ELR (cell line): Measurements from ENCODE around the gene HOXB5.
A peak's percentile ranks its signal among the peaks of the same experiment; 100 is the strongest.

Experiments used
- DNase-seq: peaks from one replicate; pipeline ENCODE4 v3.0.0-alpha.2; 2015; ENCODE audit warnings: low read depth

Gene HOXB5

DNA sequence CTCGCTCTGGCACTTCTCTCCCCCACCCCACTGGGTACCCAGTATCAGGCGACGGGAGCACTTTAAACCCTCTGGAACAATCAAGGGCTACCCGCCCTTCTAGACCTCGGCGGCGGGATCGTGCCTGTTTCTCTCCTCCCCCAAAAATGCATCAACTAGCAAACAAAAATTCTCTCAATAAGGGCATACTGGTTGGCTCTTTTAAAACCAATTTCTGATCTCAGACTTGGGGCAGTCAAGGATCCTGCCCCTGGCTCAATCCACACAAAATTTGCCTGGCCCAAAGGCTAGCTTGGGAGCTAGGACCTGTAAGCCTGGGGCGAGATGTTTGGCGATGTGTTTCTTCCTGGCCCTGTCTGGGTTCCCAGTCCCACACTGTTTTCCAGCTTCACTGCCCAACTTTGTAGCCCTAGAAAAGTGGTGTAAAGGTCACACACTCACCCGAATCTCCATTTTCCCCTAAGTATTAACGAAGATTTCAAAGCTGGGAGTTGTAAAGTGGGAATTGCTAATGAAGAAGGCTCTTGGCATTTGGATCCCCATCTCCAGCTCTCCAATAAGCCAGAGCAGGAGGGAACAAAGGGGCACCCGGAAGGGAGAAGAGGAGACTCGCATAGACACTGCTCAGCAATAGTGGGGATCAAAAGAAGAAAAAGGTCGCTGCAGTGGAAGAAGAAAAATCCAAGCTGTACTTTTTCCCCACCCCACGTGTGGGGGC is 34.3 kb downstream of the HOXB5 start:
- DNase-seq = no peak

DNA sequence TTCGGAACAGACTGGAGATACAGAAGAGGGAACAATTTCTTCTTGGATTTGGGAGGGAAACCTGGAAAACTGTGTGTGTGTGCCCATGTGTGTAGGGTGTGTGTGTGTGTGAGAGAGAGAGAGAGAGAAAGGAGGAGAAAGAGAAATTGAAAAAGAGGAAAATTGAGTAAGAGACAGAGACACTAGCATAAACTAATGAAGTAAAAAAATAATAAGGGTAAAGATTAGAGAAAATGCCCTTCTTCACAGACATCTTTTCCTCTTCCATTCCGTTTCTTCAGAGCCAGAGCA is 34.8 kb downstream of the HOXB5 start:
- DNase-seq = no peak

DNA sequence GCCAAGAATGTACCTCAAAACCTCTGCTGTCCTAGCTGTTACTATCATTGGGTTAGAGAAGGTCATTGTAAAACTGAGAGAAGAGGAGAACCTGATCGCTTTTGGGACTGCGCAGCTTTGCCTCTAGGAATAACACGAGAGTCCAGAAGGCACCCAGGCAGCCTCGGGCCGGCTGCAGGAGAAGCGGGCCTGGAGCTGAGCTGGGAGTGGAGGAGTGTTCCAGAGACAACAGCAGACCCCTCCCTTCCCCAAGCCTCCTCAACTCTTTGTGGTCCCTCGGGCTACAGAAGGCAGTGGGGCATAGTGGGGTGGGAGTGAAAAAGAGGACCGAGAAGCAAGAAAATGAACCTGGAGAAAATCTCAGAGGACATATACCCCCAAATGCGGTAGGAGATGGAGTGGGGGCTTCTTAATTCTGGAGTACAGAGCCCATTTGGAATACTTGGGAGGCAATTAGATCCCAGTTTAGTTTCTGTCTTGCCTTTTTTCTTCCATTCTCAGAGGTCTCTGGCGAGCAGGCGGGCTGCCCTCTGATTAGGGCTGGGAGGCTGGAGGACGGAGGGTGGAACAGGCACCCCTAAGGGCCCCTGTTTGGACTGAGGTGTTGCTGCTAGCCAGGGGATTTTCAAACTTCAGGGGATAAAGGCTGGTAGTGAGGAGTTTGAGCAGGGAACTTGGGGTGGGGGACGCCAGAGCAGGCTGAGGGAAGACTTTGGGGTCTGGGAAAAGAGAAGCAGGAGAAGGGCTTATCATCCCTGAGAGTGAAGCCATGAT is 35.3 kb downstream of the HOXB5 start:
- no peak for DNase-seq

DNA sequence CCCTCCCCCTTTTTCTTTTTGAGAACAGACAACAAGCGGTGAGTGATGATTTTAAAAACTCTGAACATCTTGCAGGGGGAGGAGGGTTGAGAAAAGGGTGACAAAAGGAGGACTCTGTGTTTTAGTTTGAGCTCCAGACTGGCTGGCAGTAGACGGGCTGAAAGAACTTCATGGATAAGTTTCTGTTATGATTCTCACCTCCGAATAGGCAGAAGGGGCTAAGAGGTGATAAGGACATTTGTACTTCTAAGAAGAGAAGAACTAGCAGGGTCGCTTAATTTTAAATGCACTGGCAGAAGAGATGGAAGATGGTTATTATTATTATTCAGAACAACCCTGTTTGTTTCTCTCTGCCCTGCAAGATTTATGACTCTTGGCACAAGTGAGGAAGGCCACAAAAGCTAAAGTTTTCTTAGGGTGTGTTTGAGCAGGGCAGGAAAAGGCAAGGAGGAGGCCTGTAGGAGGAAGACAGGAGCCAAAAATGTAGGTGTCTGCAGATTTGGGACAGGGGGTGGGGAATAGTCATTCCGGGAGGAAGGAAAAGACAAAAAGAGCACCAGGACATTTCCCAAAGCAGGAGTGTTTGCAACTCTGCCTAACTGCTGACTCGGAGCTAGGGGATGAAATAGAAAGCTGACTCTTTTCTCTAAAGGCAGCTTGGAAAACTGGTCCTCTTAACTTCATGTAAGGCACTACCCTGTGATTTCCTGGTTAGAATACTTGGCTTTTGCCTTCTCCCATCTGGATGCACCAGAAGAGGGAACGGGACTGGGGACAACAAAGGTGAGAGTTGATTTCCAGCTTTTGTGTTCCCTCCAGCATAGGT is 36.8 kb downstream of the HOXB5 start:
- no peak for DNase-seq

DNA sequence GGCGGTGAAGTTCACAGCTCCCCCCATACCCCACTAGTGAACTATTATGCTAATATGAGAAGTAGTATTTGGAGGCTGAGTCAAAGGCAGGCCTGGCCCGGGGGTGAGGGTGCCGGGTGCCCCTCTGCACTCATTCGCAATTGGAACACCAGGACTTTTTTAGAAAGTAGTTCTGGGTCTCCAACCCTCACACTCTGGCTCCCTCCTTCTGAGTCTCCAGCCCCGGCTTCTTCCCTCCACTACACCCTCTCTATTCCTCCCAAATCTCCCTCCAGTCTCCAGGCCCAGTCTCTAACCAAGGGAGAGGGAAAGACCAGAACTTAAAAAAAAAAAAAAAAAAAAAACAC is 37.4 kb downstream of the HOXB5 start:
- no peak for DNase-seq

DNA sequence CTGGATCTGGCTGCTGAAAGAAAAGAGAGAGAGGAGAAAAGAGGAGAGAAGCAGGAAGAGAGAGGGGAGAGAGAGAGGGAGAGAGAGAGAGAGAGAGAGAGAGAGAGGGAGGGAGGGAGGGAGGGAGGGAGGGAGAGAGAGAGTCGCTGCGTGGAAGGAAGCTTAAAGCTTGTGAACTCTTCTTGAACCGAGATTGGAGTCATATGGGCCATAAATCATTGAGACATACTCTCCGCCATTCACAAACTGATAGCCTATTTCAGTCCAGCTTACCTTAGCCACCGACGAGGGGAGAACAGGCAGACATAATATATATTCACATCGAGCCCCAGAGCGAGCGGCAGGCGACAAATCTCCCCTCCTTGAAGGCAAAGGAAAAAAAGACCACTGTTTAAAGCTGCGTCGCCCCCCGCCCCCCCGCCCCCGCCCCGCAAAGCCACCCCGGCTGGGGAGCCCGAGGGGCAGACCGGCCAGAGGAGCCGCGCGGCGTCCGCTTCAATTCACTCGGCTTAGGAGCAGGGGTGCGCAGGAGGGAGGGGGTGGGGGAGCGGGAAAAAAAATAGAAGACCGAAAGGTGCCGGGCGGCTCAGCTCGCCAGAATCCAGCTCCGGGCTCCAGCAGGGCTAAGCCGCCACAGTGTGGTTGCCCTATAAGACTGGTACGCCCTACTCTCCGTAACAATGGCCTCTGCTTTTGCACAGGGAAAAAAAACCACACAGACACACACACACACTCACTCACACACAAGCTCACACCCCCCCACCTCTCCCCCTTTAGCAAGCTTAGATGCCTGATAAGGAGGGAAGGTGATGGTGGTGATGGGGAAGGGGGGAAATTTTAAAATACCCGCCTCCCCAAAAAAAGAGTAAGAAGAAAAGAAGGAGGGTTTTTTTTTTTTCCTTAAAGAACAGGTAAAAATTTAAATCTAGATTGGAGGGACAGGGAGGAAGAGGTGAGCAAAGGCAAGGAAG is 38.0 kb downstream of the HOXB5 start:
- DNase-seq = peak; percentile 81

DNA sequence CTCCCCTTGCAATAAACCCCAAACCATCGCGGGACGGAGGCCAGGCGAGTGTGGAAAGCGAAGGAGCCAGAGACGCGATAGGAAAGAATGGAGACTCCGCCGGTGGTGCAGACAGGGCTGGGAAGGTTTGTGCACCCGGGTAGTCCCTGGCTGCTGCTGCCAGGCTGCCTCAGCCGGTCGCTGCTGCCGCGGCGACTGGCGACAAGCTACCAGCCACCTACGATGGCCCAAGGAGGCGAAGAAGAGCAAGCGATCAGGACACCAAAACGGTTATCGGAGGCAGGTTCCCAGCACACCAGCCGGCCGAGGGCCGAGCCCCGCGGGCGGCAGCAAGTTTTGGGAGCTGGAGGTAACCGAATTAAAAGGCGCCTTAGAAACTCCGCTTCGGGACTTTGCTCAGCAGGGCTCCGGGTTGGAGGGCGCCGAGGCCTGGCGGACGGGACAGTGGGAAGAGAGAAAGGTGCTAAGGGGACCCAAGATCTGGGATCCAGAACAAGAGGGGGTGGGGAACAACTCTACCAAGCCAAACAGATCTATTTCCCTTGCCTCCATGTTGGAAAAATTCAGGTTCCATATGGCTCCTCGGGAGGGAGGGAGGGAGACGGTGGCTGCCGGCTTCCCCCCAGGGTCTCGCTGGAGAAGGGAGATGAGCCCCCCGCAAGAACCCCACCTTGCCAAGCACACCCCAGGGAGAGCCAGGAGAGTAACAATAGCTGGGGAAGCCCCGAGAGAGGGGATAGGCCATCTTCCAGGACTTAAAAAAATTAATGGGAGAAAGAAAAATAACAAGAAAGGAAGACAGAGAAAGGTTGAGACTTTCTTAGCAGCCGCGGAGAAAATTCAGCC is 38.9 kb downstream of the HOXB5 start:
- DNase-seq = peak; percentile 40

DNA sequence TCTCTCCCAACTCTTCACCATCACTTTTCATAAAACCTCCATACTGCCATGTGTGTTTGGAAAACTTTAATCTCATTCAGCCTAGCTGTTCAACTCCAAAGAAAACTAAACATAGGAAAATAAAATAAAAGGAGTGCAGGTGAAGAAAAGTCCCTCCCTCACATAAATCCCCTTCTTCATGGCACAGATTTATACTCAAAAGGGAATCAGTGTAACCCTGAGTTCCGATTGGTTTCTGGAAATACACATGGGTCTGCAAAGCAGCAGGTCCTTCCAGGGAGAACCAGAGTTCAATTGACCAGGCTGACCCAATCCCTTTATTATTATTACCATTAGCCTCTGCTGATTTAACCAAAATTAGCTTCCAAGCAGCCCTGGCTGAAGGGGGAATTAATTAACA is 39.8 kb downstream of the HOXB5 start:
- DNase-seq = no peak

DNA sequence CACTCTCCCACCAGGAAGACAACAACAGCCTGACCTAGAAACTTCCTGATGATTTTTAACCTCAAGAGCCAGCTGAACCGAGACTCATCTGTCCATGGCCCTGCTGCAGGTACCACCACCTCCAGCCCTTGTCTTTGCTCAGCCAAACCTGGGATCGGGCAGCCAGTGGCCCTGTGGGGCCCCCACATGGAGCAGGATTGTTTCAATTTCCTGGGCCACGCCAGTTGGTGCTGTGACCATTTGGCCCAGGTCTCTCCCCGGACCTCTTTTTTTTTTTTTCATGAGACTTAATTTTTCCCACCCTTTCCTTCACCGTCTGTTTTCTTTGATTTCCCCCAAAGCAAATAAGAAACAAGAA is 40.4 kb downstream of the HOXB5 start:
- no peak for DNase-seq

DNA sequence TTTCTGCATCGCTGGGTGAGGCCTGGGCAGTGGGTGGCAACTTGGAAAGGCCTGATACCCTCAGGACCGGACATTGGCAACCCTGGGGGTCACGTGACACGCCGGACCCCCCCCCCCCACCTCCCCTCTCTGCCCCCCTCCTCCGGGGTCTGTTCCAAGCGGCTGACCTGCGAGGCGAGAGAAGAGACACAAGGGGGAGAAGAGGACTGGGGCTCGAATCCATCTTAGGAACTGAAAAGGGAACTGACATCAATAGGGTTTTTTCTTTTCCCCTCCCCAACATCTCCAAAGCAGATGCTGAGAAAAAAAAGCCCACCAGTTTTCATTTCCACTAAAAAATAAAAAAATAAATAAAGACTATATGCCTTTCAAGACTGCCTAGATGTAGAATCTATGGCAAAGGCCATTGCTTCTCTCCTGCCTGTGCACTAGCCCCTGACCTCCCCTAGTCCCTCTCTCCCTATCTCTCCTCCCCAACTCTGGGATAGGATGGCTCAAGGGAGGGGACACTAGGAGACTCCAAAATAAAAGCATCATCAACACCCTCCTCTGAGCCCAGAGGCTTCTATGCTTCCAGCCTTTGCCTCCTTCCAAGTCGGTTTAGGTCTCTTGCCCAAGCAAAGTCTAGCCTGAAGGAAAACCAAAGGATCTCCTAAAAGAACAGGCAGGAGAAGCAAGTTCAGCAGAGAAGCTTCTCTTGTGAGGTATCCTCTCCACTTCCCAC is 41.0 kb downstream of the HOXB5 start:
- no peak for DNase-seq

DNA sequence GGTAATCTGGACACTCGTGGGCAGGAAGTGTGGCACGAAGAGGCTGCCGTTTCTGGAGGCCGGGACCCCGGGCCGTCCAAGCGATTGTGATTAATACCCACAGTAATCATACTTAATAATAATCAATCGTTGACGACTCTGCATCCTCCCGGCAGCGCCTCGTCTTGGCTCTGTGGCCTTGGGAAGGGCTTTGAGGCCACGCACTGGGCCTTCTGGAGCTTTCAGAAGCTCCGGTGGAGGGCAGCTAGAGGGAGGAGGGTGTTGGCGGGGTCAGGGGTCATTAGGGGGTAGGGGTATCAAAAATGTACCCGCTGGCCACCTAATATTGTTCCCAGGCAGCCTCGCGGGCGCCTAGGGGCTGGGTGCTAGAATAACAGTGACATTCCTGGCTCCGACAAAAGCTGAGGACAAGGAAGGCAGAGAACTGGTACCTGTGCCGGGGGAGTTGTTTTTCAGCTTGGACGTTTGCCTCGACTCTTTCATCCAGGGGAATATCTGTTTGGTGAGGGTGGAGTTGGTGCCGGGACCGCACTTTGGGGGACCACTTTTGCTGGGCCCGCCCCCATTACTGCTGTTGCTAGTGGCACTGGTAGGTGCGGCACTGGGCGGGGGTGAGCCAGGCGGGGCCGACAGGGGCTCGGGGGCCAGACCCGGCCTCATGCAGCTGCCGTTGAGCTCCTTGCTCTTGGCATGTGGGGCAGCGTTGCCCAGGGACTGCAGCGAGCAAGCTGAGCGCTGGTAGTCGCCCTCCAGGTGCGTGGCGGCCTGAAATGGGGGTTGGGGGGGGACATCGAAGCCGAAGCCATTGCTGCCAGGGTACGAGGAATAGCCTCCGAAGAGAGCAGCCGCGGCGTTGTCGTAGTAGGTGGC is 41.7 kb downstream of the HOXB5 start:
- no peak for DNase-seq

DNA sequence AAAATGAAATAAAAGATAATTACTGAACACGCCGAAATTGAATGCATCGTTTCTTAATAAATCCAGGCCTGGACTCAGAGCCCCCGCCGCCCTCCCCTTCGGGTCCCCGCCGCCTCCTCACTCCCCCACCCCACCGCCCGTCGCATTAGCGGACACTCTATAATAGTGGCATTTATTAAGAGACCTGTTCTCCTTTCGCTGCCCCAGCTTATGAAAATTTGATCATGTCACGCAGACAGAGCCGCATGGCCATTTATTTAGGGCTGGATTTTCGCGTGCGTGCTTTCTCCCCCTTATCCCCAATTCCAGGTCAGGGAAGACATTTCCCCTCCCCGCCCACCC is 42.4 kb downstream of the HOXB5 start:
- no peak for DNase-seq

DNA sequence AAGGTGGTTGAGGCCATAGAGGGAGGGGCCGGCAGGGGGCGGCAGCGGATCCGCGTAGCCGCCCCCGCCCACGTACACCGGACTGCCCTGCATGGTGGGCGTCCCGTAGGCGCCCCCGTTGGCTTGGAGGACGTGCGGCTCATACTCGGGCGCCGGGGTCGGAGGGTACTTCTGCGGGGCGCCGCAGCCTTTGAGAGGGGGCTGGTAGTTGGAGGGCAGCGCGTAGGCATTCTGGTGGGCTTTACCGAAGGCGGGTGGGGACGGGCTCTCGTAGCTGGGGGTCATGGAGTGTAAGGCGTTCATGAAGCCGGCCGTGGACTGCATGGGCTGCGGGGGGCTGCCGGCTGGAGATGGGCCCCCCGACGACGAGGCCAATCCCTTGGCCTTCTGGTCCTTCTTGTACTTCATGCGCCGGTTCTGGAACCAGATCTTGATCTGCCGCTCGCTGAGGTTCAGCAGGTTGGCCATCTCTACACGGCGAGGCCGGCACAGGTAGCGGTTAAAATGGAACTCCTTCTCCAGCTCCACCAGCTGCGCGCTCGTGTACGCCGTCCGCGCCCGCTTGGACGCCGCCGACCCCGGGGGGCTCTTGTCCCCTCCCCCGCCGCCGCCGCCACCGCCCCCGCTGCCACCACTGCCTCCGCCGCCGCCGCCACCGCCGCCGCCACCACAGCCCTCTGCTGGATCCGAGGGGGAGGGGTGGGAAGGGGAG is 42.9 kb downstream of the HOXB5 start:
- DNase-seq = no peak

DNA sequence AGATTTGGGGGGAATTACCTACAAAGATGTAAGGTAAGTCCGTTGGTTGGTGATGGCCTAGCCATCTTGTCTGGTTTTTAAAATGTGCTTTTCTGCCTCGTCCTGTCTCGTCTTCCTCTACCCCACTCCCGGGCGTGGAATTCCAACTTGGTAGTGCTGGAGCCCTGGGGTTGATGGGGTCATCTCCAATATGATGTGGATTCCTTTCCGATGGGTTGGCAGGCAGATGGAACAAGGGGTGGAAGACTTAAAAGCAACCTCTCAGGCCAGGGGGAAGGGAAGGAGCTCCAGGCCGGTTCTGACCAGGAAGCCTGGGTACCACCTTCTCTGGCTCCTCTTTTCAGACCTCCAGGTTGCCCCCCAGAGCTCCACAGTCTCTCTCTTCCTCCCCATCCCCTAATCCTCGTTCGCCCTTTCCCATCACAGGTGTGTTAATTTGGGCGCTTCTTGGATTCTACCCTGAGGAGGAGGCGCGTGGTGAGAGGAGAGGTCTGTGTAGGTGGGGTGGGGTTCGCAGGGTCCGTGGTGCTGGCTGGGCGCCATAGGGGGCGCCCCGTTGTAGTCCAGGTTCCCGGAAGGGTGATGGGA is 43.6 kb downstream of the HOXB5 start:
- DNase-seq = no peak

DNA sequence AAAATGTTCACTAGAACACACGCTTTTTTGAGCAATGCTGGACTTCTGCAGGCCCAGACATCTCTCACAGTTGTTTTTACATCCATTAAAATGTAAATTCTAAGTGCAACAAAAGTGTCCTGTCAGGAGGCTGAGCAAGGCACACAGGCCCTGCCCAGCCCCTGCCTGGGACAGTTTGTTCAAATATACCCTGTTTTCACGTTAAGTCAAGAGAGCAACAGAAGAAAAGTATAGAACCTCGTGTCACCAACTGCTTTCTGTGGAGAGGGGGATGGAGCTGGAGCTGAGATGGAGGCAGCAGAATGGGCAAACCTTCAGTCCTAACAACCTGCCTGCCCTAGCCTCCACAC is 44.3 kb downstream of the HOXB5 start:
- no peak for DNase-seq

DNA sequence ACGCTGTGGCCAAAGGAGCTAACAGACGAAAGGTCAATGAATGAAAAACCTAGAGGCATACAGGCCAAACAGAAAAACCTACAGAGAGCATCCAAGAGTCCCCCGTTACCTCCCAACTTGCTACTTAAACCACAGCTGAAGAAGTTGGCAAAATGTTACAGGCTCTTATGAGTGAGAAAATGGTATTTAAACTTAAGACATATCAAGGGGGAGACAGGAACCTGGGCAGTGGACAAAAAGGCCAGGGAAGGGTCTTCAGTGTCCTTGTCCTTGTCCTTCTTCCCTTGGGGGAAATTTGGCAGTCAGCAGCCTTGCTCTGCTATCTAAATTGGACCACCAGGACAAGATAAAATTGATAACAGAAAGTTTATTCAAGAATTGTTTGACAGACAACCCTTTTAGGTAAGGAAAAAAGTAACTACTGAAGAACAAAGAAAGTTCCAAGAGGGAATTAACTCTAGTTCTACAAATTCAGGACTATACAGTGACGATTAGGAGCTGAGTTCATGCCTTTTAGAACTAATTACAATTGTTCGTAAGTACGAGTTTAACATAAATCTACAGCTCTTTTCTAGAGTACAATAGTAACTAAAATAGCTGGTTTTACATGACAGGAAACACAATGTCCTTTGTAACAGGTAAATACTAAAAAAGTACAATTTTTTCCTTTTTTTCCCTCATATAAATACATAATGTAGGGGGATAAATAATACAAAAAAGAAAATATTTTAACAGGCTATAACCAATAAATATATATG is 44.9 kb downstream of the HOXB5 start:
- DNase-seq = no peak

DNA sequence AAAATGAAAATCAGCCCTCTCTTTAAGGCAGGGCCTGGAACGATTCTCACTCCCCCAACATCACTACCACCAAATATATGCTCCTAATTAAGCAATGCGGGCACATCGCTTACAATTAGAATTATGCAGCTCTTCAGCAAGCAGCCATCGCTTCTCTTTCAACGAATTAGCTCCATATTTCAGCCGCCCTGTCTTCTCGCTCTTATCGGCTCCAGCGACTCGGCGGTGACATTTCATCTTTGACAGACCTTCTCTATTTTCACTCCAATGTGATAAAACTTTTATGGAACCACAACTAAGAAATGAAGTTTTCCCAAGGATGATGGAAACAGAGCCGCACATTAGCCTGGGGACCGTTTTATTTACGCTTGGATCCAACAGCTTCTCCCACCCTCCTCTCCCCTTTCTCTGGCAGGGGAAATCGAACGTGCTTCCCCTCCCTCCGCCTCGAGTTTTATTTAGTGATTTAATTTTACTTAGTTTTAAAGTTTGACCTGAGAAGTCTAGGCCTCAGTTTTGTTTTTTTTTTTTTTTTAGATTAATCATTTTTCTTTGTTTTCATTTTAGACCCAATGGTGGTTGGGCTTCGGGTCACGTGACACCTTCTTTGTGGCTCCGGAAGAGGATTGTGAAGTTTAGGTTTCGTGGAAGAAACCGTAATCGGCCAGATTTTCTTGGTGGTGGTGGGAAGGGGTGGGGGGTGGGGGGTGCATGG is 45.6 kb downstream of the HOXB5 start:
- DNase-seq = no peak
